ENCODE measurements around the gene MRPS23.

GRCh38 chr17:57862694-57863667, 13.1 kb upstream of the MRPS23 start:
- TF ChIP-seq, protein P1, sequence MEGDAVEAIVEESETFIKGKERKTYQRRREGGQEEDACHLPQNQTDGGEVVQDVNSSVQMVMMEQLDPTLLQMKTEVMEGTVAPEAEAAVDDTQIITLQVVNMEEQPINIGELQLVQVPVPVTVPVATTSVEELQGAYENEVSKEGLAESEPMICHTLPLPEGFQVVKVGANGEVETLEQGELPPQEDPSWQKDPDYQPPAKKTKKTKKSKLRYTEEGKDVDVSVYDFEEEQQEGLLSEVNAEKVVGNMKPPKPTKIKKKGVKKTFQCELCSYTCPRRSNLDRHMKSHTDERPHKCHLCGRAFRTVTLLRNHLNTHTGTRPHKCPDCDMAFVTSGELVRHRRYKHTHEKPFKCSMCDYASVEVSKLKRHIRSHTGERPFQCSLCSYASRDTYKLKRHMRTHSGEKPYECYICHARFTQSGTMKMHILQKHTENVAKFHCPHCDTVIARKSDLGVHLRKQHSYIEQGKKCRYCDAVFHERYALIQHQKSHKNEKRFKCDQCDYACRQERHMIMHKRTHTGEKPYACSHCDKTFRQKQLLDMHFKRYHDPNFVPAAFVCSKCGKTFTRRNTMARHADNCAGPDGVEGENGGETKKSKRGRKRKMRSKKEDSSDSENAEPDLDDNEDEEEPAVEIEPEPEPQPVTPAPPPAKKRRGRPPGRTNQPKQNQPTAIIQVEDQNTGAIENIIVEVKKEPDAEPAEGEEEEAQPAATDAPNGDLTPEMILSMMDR (IDR thresholded peaks at IDR 0.05) = no peak
- TF ChIP-seq POLR2A (IDR thresholded peaks at IDR 0.05) = no peak
